ENCODE data around the gene PLXND1. TPM values are rescaled to one million over a fixed set of nuclear protein-coding genes. Genes with fewer than 3 reads are reported as not detected.

The PLXND1 gene
- total RNA-seq, 1 donor from 2014 or later, result 1,753 TPM

- no peaks in the 10 kb centered on the region for H3K9me3 Mint-ChIP-seq (ENCODE audit: unreplicated experiment)
- H3K4me3 Mint-ChIP-seq (ENCODE audit: unreplicated experiment), result peak overlapping the region; percentile 79
- no peak for DNase-seq (ENCODE audit: low spot score)
- peak overlapping the region; percentile 85 for H3K27ac Mint-ChIP-seq (ENCODE audit: unreplicated experiment)
- peaks cover 10% of the 10 kb centered on the region for H3K4me1 Mint-ChIP-seq (ENCODE audit: unreplicated experiment)
- H3K27me3 Mint-ChIP-seq (ENCODE audit: unreplicated experiment), result peaks cover 57% of the 10 kb centered on the region
- TF ChIP-seq CTCF (IDR thresholded peaks at IDR 0.05; ENCODE audit: unreplicated experiment), result no peak
- H3K36me3 Mint-ChIP-seq (ENCODE audit: low read depth, unreplicated experiment), result peaks cover 51% of the 10 kb centered on the region
Observed at GRCh38 chr3:129573493-129573892, 33.0 kb downstream of the PLXND1 start.

GRCh38 chr3:129572603-129573002, 33.9 kb downstream of the PLXND1 start:
- H3K27ac Mint-ChIP-seq (ENCODE audit: unreplicated experiment), result peak overlapping the region; percentile 85
- H3K9me3 Mint-ChIP-seq (ENCODE audit: unreplicated experiment), result no peaks in the 10 kb centered on the region
- H3K4me1 Mint-ChIP-seq (ENCODE audit: unreplicated experiment), result peaks cover 10% of the 10 kb centered on the region

GRCh38 chr3:129571605-129572547, 34.6 kb downstream of the PLXND1 start:
- Mint-ChIP-seq H3K4me3 (ENCODE audit: unreplicated experiment) (peak overlapping the region; percentile 84), H3K27me3 (ENCODE audit: unreplicated experiment) (peaks cover 60% of the 10 kb centered on the region), H3K4me1 (ENCODE audit: unreplicated experiment) (peaks cover 10% of the 10 kb centered on the region), H3K36me3 (ENCODE audit: low read depth, unreplicated experiment) (peaks cover 58% of the 10 kb centered on the region), H3K9me3 (ENCODE audit: unreplicated experiment) (no peaks in the 10 kb centered on the region), H3K27ac (ENCODE audit: unreplicated experiment) (peak overlapping the region; percentile 79)
- no peak for DNase-seq (ENCODE audit: low spot score)
- no peak for TF ChIP-seq CTCF (IDR thresholded peaks at IDR 0.05; ENCODE audit: unreplicated experiment)

More at GRCh38 chr3:129572603-129573002, 33.9 kb downstream of the PLXND1 start:
- no peak for TF ChIP-seq CTCF (IDR thresholded peaks at IDR 0.05; ENCODE audit: unreplicated experiment)
- DNase-seq (ENCODE audit: low spot score), result no peak
- Mint-ChIP-seq H3K36me3 (ENCODE audit: low read depth, unreplicated experiment) (peaks cover 57% of the 10 kb centered on the region), H3K27me3 (ENCODE audit: unreplicated experiment) (peaks cover 57% of the 10 kb centered on the region), H3K4me3 (ENCODE audit: unreplicated experiment) (peak overlapping the region; percentile 79)

GRCh38 chr3:129569856-129570255, 36.6 kb downstream of the PLXND1 start:
- no peak for DNase-seq (ENCODE audit: low spot score)
- peaks cover 11% of the 10 kb centered on the region for H3K4me1 Mint-ChIP-seq (ENCODE audit: unreplicated experiment)
- no peak for TF ChIP-seq CTCF (IDR thresholded peaks at IDR 0.05; ENCODE audit: unreplicated experiment)
- peaks cover 56% of the 10 kb centered on the region for H3K27me3 Mint-ChIP-seq (ENCODE audit: unreplicated experiment)
- H3K4me3 Mint-ChIP-seq (ENCODE audit: unreplicated experiment), result peak overlapping the region; percentile 71
- no peak overlapping the region for H3K27ac Mint-ChIP-seq (ENCODE audit: unreplicated experiment)
- H3K36me3 Mint-ChIP-seq (ENCODE audit: low read depth, unreplicated experiment), result peaks cover 58% of the 10 kb centered on the region
- no peaks in the 10 kb centered on the region for H3K9me3 Mint-ChIP-seq (ENCODE audit: unreplicated experiment)

- no peak for DNase-seq (ENCODE audit: low spot score)
- TF ChIP-seq CTCF (IDR thresholded peaks at IDR 0.05; ENCODE audit: unreplicated experiment), result no peak
- H3K36me3 Mint-ChIP-seq (ENCODE audit: low read depth, unreplicated experiment), result peaks cover 57% of the 10 kb centered on the region
- peaks cover 55% of the 10 kb centered on the region for H3K27me3 Mint-ChIP-seq (ENCODE audit: unreplicated experiment)
- H3K4me1 Mint-ChIP-seq (ENCODE audit: unreplicated experiment), result peaks cover 6% of the 10 kb centered on the region
- peak overlapping the region; percentile 40 for H3K4me3 Mint-ChIP-seq (ENCODE audit: unreplicated experiment)
- no peak overlapping the region for H3K27ac Mint-ChIP-seq (ENCODE audit: unreplicated experiment)
- no peaks in the 10 kb centered on the region for H3K9me3 Mint-ChIP-seq (ENCODE audit: unreplicated experiment)
Observed at GRCh38 chr3:129567939-129568338, 38.5 kb downstream of the PLXND1 start.
